Ramos (cell line): Measurements from ENCODE around the gene PINLYP.

Source experiments
- in situ Hi-C: fragments of 300-500 bp; cut with MboI; formaldehyde crosslinking; loops from one replicate; pipeline ENCODE4 v1.14.3; 2022; ENCODE audit warnings: low sequenced_read_pairs; ENCODE audit not compliant: unreplicated experiment

PINLYP gene

DNA sequence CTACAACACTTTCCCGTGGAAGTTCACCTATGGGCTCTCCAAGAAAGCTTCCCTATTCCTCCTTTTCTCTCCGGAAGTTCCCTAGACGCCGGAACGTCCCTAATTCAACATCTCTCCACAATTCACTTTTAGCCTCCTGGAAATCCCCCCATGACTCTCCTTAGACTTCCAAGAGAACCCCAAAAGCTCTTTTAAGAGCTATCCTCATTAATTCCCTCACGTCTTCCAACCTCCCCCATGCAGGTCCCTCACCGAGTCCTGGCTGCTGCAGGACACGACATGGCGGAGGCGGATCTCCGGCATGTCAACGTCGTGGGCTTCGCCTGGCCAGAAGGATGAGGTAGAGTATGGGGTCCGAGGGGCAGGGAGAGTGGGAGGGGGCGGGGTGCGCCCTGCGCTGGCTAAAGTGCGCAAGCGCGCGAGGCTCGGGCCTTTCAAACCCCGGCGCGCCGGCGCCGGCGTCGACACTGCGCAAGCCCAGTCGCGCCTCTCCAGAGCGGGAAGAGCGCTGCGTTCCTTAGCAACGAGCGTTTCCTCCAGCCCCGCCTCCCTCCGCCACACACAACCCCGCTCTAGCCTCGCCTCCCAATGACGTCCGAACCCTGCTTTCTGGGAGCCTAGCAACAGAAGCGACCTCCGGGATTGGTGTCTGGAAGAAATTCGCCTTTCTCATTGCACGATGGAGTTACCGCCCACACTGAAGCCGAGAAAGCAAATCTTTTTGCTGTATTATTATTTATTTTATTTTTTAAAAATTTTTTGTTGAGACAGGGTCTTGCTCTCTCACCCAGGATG, at the start of gene PINLYP, which contains the start of gene XRCC1:
TSS of gene PINLYP (plus strand) at position 646 of the 795 bp plus-strand sequence. CDS start 1,391 bp downstream, outside the sequence.
TSS of gene XRCC1 (minus strand) at position 372 of the 795 bp plus-strand sequence. CDS start at position 303, 69 bp downstream.
- in situ Hi-C loops, result no loop called here

DNA sequence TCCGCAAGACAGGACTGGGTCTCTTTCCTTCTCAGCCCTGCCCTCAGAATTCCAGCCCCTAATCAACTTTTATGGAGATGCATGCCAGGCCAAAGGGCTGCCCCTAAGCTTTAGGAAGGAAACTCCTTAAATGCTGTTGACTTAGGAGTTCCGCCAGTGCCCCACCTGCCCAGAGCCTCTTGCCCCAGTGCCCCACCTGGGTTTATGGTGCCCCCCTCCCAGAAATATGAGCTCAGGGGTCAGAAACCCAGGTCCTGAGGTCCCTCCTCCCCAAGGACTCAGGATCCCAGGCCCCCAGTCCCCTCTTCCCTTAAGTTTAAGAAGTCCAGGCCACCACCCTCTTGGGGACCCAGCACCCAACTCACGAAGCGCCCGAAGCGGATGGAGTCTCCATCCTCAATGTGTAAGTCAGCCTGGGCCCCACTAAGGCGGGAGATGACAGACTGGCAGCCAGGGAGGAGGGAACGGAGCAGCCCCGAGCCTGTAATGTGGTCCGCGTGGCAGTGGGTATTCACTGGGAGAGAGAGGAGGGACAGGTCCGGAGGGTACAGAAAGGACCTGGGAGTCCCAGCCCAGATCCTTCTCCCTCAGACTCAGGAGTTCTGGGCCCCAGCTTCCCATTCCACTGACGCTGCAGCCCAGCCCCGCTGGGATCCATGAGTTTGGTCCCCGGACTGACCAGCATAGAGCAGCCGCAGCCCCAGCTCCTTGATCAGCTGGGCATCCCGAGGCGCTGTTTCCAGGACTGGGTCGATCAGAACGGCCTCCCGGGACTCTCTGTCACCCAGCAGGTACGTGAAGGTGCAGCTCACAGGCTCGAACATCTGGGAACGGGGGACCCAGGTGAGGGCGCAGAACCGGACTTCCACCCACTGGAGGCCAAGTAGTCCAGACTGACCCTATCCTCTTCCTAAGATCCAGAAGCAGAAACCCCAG, 49.5 kb upstream of the PINLYP start:
- in situ Hi-C loops, result no loop called here

DNA sequence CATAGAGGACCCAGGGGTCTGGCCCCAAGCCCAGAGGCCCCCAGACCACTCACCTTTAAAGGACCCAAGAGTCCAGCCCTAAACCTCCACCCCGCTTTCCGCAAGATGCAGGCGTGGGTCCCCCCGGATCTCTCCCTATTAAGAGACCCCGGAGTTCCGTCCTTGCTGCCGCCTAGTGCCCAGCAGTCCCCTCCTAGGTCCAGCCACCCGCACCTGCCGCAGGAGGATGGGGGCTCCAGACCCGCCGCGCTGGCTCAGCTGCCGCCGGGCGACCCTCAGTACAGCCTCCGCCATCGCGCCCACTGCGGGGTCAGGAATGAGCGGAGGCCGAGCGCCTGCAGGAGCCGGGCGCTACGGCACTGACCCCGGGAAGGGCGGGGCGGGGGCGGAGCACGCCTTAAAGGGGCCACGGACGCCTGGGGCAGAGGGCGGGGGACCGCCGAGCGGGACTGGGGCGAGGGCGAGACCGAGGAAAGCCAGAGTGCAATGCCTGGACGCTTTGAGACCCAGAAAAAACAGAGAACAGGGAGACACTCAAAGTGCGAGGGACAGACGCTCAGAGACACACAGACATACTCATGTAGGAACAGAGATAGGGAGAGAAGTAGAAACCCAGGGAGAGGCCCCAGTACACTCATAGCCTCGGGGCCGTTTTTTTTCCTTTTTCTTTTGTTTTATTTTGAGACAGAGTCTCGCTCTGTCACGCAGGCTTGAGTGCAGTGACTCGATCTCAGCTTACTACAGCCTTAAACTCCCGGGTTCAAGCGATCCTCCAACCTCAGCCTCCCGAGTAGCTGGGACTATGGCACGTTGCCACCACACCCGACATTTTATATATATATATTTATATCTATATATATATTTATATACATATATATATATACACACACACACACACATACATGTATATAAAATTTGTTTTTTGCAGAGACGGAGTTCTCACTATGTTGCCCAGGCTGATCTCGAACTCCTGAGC, 48.4 kb upstream of the PINLYP start, which contains the start of gene ETHE1:
TSS of gene ETHE1 (minus strand) at position 318 of the 976 bp plus-strand sequence. CDS start at position 294, 24 bp downstream.
- in situ Hi-C loops, result no loop called here

DNA sequence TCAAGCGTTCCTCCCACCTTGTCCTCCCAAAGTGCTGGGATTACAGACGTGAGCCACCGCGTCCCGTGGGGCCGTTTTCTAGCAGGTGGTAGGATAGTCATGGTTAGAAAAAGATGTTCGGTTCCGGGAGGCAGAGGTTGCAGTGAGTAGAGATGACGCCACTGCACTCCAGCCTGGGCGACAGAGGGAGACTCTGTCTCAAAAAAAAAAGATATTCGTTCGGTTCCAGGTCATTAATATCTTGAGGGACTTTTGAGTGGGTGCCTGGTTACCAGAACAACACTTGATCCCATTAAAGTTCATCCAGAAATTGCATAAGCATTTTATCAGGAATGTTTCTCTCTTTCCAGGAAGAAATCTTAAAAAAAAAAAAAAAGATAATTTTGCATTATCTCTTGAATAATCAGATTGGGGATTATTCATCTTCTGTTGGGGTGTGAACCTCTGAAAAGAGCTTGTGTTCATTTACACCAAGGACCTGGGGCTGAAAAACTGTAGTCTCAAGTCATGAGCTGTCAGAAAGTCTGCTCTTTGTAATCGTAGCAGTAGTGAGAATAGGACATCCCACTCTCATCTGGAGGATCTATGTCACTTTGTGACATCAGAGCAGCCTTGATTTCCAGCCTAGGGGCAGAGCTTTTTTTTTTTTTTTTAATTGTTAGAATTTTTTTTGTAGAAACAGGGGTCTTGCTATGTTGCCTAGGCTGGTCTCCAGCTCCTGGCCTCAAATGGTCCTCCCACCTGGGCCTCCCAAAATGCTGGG, 47.6 kb upstream of the PINLYP start:
- in situ Hi-C loops, result no loop called here

DNA sequence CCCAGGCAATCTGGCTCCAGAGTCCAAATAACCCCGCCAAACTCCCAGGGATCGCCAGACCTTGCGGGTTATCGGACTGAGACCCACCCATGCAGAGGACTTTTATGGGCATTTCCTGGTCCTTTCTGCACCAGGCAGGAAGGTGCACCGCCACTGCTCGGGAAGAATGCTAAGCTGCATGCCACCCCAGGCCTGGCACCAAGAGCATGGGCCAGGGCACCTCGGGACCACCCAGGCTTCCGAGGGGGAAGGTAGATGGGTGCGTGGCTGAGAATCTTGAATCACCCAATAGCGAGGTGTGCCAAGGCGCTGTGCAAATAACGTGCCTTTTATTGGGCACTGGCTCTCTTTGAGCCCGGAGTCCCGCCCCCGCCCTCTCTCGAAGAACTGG, 43.0 kb upstream of the PINLYP start:
- in situ Hi-C loops, result no loop called here

DNA sequence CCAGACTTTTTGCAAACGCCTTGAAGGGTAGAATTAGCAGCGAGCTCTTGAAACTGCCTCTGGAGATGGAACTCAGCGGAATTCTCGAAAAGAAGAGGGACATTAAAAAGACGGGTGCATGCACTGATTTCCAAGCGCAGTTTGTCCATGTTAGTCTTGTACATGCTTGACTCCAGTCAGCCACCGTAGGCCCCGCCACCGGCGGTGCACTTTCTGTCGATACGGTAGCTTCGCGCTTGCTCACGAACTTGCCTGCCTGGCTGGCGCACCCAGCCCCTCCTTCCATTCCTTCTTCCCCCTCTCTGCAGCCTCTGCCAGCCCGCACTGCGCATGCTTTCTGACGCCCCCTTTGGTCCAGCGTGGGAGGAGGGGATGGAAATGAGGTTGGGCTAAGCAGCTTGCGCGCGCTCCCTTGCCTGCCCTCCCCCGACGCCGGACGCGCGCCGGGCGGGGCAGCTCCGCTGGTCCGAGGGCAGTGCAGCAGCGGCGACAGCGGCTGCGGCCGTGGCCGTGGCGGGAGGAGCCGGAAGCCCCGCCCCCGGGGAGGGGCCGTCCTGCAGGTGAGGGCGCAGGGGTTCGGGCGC, 42.5 kb upstream of the PINLYP start, which contains the start of gene ZNF575:
TSS of gene ZNF575 (plus strand) at position 227 of the 584 bp plus-strand sequence. CDS start 1,235 bp downstream, outside the sequence.
- in situ Hi-C loops, result no loop called here

DNA sequence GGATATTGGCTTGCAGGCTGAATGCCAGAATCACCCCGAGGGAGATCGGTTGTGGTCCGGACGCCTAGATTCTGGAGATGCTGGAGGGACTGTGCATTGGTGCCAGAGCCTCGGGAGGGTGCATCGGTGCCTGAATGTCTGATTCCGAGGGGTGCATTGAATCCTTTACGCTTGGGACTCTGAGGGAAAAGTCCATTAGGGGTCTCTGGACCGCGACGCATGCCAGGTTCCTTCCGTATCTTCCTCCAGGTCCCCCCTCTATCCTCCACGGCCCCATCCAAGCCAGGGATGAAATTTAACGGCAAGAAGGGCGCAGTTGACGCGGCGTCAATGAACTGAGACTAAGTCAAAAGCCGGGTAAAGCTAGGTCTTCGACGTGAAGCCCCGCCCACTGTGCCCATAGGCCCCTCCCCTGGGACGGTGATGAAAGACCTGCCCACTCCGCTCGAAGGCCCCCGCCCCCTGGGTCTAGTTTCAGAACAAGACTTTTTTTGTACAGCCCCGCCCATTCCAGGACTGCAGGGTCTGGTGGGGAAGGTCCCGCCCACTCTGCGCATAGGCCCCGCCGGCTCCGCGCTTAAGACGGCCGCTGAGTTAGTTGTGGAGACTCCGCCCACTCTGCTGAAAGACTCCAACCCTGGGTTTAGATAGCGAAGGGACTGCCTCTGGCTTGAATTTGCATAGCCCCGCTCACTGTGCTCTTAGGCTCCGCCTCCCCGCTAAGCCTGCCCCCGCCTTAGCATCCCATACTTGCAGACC, 41.9 kb upstream of the PINLYP start:
- in situ Hi-C loops, result no loop called here

DNA sequence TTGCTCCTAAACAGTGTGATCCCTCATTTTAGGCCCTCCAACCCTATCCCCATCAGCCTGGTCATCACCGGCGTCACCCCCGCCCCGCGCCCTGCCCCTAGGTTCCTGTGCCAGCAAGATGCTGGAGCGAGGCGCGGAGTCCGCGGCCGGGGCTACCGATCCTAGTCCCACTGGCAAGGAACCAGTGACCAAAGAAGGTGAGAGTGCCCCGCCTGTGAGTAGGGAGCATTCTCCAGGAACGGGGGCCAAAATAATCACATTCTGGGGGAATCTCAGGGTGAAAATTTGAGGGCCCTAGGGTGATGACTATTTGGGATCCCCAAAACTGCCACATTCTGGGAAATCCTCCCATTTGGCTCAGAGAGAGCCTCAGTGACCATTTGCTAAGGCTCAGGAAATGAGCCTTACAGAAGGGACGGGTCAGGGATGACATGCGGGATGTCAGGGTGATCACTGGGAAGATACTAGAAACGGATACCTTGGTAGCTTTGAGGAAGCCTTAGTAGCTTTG, 41.2 kb upstream of the PINLYP start:
- in situ Hi-C loops, result no loop called here

DNA sequence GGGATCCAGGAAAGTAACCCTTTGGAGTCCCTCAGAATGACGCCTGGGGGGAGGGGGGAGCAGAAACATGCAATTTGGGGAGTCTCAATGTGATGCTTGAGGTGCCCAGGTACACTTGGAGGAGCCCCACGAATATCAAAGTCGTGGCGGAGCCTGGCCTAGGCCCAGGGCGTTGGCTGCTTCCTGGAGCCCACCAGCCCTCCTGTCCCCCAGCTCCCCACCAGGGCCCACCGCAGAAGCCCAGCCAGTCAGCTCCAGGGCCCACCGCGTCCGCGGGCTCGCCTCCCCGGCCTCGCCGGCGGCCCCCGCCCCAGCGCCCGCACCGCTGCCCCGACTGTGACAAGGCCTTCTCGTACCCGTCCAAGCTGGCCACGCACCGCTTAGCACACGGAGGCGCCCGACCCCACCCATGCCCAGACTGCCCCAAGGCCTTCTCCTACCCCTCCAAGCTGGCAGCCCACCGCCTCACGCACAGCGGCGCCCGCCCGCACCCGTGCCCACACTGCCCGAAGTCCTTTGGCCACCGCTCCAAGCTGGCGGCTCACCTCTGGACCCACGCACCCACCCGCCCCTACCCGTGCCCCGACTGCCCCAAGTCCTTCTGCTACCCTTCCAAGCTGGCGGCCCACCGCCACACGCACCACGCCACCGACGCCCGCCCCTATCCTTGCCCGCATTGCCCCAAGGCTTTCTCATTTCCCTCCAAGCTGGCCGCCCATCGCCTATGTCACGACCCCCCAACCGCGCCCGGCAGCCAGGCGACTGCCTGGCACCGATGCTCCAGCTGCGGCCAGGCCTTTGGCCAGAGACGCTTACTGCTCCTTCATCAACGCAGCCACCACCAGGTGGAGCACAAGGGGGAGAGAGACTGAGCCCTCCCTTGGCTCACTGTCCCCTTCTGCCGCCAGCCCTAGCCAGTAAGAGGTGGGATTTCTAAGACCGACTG, 40.5 kb upstream of the PINLYP start:
- in situ Hi-C loops, result no loop called here

DNA sequence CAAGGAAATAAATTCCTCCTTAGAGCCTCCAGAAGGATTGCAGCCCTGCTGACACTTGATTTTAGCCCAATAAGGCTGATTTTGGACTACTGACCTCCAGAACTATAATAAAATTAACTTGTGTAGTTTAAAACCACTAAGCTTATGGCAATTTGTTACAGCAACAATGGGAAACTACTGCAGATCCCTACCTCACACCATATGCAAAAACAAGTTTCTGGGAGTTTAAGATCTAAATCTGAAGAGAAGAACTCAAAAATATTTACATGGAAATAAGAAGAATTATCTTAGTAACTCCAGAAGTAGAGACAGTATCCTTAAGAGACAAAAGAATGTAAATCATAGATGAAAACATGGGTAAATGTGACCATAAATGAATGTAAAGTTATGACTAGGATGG, 36.7 kb upstream of the PINLYP start:
- in situ Hi-C loops, result no loop called here

DNA sequence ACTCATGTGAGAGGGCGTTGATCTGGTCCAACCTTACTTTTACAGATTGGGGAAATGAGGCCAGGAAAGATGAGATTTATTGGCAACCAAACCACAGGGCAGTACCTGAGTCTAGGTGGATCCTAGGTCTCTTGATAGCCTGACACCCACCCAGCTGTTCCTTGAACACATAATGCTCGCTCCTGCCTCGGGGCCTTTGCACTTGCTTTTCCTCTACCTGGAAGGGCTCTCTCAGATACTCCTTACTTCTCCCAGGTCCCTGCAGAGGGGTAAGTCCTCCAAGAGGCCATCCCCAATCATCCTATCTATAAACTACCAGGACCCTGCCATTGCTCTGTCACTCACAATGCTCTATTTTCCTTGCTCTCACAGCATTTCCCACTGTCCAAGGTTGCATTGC, 35.2 kb upstream of the PINLYP start:
- in situ Hi-C loops, result no loop called here

DNA sequence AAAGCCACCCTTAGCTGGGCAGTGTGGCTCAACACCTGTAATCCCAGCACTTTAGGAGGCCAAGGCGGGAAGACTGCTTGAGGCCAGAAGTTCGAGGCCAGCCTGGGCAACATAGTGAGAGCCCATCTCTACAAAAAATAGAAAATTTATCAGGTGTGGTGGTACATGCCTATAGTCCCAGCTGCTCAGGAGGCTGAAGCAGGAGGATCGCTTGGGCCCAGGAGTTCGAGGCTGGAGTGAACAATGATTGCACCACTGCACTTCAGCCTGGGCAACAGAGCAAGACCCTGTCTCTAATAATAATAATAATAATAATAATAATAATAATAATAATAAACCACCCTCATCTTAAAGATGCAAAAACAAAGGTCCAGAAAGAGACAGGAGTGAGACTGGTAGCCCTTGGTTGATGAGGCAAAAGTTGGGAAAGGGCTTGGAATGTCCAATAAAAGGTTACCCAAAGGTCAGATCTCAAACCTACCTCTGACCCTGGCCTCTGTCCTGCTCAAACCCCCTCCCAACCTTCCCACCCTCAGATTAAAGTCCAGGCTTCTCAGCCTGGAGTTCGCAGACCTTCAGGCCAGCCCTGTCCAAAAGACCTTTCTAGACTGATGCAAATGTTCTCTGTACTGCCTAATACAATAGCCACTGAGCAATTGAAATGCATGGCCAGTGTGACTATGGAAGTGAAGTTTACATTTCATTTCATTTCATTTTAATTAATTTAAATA, 33.5 kb upstream of the PINLYP start:
- in situ Hi-C loops, result no loop called here

DNA sequence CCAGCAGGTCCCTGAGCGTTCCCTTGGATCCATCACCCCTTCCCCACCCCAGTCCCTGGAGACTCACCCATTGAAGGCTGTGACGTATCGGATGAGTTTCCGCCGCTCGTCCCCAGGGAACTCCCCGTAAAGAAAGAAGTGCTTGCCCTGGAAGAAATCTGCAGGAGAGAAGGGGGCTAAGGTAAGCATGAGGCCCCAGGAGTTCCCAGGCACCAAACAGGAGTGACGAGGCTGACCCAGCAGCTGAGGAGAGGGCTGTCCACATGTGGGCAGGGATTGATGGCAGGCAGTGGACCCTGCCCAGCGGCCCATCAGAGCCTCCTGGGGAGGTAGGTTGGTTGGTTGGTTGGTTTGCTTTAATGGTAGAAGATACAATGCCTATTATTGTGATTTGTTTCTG, 31.5 kb upstream of the PINLYP start:
- in situ Hi-C loops, result no loop called here

DNA sequence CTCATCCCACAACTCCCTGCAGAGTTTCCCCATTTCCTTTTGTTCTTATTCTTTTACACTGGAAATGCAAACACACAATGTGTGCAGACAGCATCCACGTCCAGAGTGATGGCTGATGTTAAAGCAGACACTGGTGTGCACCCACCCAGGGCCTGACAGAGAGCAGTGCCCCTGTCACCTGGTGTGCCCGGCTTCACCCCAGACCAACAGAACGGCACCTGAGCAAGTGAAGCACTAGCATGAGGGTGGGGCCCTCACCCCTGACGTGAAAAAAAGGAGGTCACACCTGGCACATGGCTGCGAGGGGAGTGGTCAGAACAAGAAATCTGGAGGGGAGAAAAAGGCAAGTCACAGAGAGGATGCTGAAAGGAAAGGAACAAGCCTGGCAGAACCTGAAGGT, 30.3 kb upstream of the PINLYP start:
- in situ Hi-C loops, result no loop called here

DNA sequence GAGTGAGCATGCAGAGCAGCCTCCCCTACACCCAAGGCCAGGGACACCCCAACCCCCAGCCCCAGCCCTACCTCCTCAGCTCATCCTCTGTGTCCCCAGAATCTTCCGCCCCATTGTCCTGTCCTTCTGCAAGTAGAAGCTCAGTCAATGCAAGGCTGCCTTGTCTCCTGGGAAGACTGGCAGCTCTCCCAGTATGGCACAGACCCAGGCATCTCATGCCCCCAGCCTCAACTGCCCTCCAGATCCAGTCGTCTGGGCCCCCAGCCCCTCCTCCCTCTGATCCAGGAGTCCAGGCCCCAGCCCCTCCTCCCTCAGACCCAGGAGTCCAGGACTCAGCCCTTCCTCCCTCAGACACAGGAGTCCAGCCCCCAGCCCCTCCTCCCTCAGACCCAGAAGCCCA, 29.6 kb upstream of the PINLYP start:
- in situ Hi-C loops, result no loop called here

DNA sequence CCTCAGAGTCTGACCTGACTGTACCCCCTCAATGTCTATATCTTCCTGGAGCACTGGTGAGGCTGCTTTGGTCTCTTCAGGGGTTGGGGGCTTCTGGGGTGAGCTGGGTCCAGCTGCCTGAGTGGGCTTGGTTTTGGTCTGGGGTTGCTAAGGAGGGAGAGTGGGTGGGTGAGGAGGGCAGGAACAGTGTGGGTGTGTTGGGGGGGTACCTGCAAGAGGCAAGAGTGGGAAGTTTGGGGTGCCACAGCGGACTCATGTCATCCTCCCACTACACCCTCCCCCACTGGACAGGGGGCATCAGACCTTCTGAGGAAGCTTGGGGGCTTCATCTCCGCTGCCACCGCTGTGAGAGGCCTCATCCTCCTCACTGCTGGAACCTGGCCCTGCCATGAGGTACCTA, 29.0 kb upstream of the PINLYP start:
- in situ Hi-C loops, result no loop called here
